ENCODE measurements around the gene NFE2L2.
"Not testable (repeated sequence)": the region's sequence is repeated elsewhere in the genome, so short reads cannot be mapped to it uniquely, and the experiment has no call there.

NFE2L2 gene

GRCh38 chr2:177279847-177280246 is 15.3 kb upstream of the NFE2L2 start:
- no peak for DNase-seq (ENCODE audit: low spot score)

GRCh38 chr2:177275743-177276055 is 11.2 kb upstream of the NFE2L2 start:
- DNase-seq (ENCODE audit: low spot score) = no peak

GRCh38 chr2:177275040-177275742 is 10.7 kb upstream of the NFE2L2 start:
- DNase-seq (ENCODE audit: low spot score) = no peak

GRCh38 chr2:177273408-177273807 is 8.9 kb upstream of the NFE2L2 start:
- no peak for DNase-seq (ENCODE audit: low spot score)

- DNase-seq (ENCODE audit: low spot score) = no peak
These were observed 8.2 kb upstream of the NFE2L2 start for GRCh38 chr2:177272765-177273164.

- no peak for DNase-seq (ENCODE audit: low spot score)
These were observed 7.6 kb upstream of the NFE2L2 start for GRCh38 chr2:177271981-177272666.

GRCh38 chr2:177270531-177270930 is 6.0 kb upstream of the NFE2L2 start:
- DNase-seq (ENCODE audit: low spot score) = no peak

- DNase-seq (ENCODE audit: low spot score) = no peak
These were observed 4.4 kb upstream of the NFE2L2 start for GRCh38 chr2:177268901-177269300.

GRCh38 chr2:177268187-177268871 is 3.8 kb upstream of the NFE2L2 start:
- DNase-seq (ENCODE audit: low spot score) = no peak

GRCh38 chr2:177266955-177267354 is 2.4 kb upstream of the NFE2L2 start:
- not testable (repeated sequence) for DNase-seq (ENCODE audit: low spot score)

- peak; percentile 54 for DNase-seq (ENCODE audit: low spot score)
These were observed 1.6 kb upstream of the NFE2L2 start for GRCh38 chr2:177265824-177266817.

- no peak for DNase-seq (ENCODE audit: low spot score)
These were observed 276 bp downstream of the NFE2L2 start for GRCh38 chr2:177264209-177264692.

- DNase-seq (ENCODE audit: low spot score) = peak; percentile 93
These were observed 897 bp downstream of the NFE2L2 start for GRCh38 chr2:177263451-177264208.

GRCh38 chr2:177262958-177263450 is 1.5 kb downstream of the NFE2L2 start:
- no peak for DNase-seq (ENCODE audit: low spot score)

- no peak for DNase-seq (ENCODE audit: low spot score)
These were observed 2.4 kb downstream of the NFE2L2 start for GRCh38 chr2:177262092-177262491.

GRCh38 chr2:177261116-177262060 is 3.1 kb downstream of the NFE2L2 start:
- no peak for DNase-seq (ENCODE audit: low spot score)

GRCh38 chr2:177260379-177260778 is 4.1 kb downstream of the NFE2L2 start:
- DNase-seq (ENCODE audit: low spot score) = no peak

- DNase-seq (ENCODE audit: low spot score) = no peak
These were observed 6.5 kb downstream of the NFE2L2 start for GRCh38 chr2:177258059-177258458.

- DNase-seq (ENCODE audit: low spot score) = no peak
These were observed 7.1 kb downstream of the NFE2L2 start for GRCh38 chr2:177257471-177257870.

GRCh38 chr2:177256695-177257094 is 7.8 kb downstream of the NFE2L2 start:
- no peak for DNase-seq (ENCODE audit: low spot score)

Data from CD4-positive, alpha-beta T cell treated with Interleukin-15 for 4 hours (primary cell).